ENCODE data around the gene KCNK15. TPM values are rescaled to one million over a fixed set of nuclear protein-coding genes. Genes with fewer than 3 reads are reported as not detected.
"Not testable (repeated sequence)": the region's sequence is repeated elsewhere in the genome, so short reads cannot be mapped to it uniquely, and the experiment has no call there.

KCNK15 gene
- total and polyA plus RNA-seq, 2 donors, result 0.05 to 0.16 TPM

DNA sequence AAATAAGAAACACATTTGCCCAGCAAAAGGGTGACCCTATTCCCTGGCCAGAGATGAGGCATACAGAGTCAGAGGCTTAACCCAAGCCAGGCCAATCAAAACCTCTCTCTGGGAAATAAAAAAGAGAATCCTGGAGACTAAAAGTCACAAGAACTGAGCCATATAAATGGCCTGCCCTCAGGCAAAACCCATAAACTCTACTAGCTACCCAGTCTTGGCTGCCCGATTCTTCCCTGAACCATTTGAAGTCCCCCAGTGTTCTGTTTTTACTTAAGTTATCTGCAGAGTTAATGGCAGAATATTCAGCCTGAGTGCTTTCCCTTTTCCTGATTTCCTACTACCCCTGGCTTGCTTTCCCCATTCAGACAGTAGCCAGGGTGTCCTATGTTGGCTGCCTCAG is 13.9 kb downstream of the KCNK15 start:
- 98% methylated on average over 1 of the region's 1 CpG for WGBS
- DNase-seq (ENCODE audit: low read depth in 6 of 9, low spot score in 9 of 9), result no peak
- H3K27me3 ChIP-seq (ENCODE audit: control insufficient read depth in 2 of 2, insufficient read depth in 1 of 2, low read length in 1 of 2), result peaks cover 0 to 15% of the 10 kb centered on the region in 2 donors
- H3K27ac ChIP-seq (ENCODE audit: low read depth in 1 of 2, low read length in 1 of 2), result no peak overlapping the region
- H3K4me1 ChIP-seq (ENCODE audit: control insufficient read depth in 2 of 2, insufficient read depth in 2 of 2, low read length in 2 of 2), result no peaks in the 10 kb centered on the region
- H3K9me3 ChIP-seq (ENCODE audit: control insufficient read depth in 2 of 2, insufficient read depth in 1 of 2, low read length in 1 of 2), result no peaks in the 10 kb centered on the region
- no peaks in the 10 kb centered on the region for H3K36me3 ChIP-seq (ENCODE audit: control insufficient read depth in 2 of 2, insufficient read depth in 2 of 2, low read length in 1 of 2)
- H3K4me3 ChIP-seq (ENCODE audit: low read length in 2 of 2), result no peak overlapping the region

DNA sequence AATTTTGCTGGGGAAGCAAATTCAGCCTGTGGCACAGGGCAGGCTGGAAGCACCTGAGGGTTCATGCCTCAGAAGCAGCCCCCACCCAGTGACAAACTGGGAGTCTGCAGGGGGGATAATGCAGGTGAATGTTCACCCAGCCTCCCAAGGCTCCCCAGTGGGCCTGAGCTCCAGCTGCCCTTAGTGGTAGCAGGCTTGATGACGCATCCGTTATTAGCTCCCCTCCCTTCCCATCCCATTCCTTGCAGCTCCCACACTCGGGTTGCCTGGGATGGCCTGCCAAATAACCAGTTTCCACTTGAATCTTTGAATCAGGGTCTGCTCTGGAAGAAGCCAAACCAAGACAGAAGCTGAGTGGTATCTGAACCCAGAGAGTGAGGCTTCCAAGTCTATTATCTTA is 15.8 kb downstream of the KCNK15 start:
- 84% methylated on average over 3 of the region's 3 CpGs for WGBS
- no peak for DNase-seq (ENCODE audit: low read depth in 6 of 9, low spot score in 9 of 9)
- no peak overlapping the region for H3K27ac ChIP-seq (ENCODE audit: low read depth in 1 of 2, low read length in 1 of 2)

DNA sequence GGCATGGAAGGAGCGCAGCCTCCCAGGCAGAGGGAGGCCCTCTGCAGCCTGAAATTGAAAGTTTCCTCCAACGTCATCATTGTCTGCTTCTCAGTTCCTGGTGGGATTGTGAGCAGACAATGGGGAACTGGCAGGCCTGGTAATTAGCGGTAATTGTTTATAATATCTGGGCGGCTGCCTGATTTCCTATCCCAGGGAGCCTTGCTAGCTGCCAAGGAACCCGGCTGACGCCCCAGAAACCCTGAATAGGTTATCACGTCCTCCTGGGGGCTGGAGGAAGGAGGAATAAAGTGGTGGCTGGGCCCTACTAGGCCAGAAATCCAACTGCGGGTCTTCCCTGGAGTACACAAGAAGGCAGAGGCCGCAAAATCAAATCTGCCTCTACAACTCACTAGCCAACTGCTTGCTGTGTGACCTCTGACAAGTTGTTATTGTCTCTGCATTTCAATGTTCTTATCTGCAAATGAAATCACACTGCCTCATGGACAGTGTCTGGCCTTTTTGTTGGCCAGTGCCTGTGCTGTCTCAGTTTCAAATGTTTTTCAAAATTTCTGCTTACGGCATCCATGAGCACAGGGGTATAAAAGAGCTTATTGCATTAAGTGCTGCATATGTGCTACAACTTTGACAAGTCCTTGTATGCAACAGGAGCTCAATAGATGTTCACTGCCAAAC is 16.9 kb downstream of the KCNK15 start:
- no peaks in the 10 kb centered on the region for H3K4me1 ChIP-seq (ENCODE audit: control insufficient read depth in 2 of 2, insufficient read depth in 2 of 2, low read length in 2 of 2)
- H3K27me3 ChIP-seq (ENCODE audit: control insufficient read depth in 2 of 2, insufficient read depth in 1 of 2, low read length in 1 of 2), result peaks cover 0 to 18% of the 10 kb centered on the region in 2 donors
- H3K9me3 ChIP-seq (ENCODE audit: control insufficient read depth in 2 of 2, insufficient read depth in 1 of 2, low read length in 1 of 2), result no peaks in the 10 kb centered on the region
- no peaks in the 10 kb centered on the region for H3K36me3 ChIP-seq (ENCODE audit: control insufficient read depth in 2 of 2, insufficient read depth in 2 of 2, low read length in 1 of 2)
- no peak overlapping the region for H3K4me3 ChIP-seq (ENCODE audit: low read length in 2 of 2)
- 90% methylated on average over 10 of the region's 10 CpGs for WGBS
- H3K27ac ChIP-seq (ENCODE audit: low read depth in 1 of 2, low read length in 1 of 2), result no peak overlapping the region
- DNase-seq (ENCODE audit: low read depth in 6 of 9, low spot score in 9 of 9), result no peak

More for the DNA sequence above, 15.8 kb downstream of the KCNK15 start:
- Histone ChIP-seq H3K9me3 (ENCODE audit: control insufficient read depth in 2 of 2, insufficient read depth in 1 of 2, low read length in 1 of 2) (no peaks in the 10 kb centered on the region), H3K4me3 (ENCODE audit: low read length in 2 of 2) (no peak overlapping the region), H3K27me3 (ENCODE audit: control insufficient read depth in 2 of 2, insufficient read depth in 1 of 2, low read length in 1 of 2) (peaks cover 0 to 17% of the 10 kb centered on the region in 2 donors), H3K4me1 (ENCODE audit: control insufficient read depth in 2 of 2, insufficient read depth in 2 of 2, low read length in 2 of 2) (no peaks in the 10 kb centered on the region), H3K36me3 (ENCODE audit: control insufficient read depth in 2 of 2, insufficient read depth in 2 of 2, low read length in 1 of 2) (no peaks in the 10 kb centered on the region)

DNA sequence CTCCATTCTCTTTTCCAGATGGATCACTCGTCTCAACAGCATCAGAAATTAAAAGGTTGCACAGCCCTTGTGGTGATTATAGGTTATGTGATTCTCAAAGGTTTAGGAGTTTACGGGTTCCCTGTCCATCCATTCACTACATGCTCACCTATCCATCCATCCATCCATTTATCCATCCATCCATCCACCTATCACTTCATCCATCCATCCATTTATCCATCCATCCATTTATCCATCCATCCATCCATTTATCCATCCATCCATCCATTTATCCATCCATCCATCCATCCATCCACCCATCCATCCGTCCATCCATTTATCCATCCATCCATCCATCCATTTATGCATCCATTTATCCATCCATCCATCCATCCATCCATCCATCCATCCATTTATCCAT is 18.1 kb downstream of the KCNK15 start:
- H3K27ac ChIP-seq (ENCODE audit: low read depth in 1 of 2, low read length in 1 of 2); H3K4me1 ChIP-seq (ENCODE audit: control insufficient read depth in 2 of 2, insufficient read depth in 2 of 2, low read length in 2 of 2); H3K4me3 ChIP-seq (ENCODE audit: low read length in 2 of 2); H3K36me3 ChIP-seq (ENCODE audit: control insufficient read depth in 2 of 2, insufficient read depth in 2 of 2, low read length in 1 of 2); H3K9me3 ChIP-seq (ENCODE audit: control insufficient read depth in 2 of 2, insufficient read depth in 1 of 2, low read length in 1 of 2); DNase-seq (ENCODE audit: low read depth in 6 of 9, low spot score in 9 of 9): not testable (repeated sequence)
- peaks cover 0 to 19% of the 10 kb centered on the region in 2 donors for H3K27me3 ChIP-seq (ENCODE audit: control insufficient read depth in 2 of 2, insufficient read depth in 1 of 2, low read length in 1 of 2)
- 94% methylated on average over 3 of the region's 3 CpGs for WGBS

DNA sequence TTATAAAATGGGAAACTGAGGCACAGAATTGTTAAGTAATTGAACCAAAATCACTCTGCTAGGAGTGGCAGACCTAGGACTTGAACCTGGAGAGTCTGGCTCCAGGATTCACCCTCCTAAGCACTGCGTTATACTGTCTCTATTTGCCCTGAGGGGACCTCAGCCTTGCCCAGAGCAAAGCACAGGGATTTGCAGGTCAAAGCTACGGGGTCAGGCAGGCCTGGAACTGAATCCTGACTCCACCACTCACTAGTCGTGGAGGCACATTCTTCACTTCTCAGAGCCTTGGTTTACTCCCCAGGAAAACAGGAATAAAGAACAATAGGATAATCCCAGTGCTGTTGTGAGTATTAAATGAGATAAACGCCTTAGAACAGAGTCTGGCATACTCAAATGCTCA is 19.4 kb downstream of the KCNK15 start:
- Histone ChIP-seq H3K27ac (ENCODE audit: low read depth in 1 of 2, low read length in 1 of 2) (no peak overlapping the region), H3K4me1 (ENCODE audit: control insufficient read depth in 2 of 2, insufficient read depth in 2 of 2, low read length in 2 of 2) (no peaks in the 10 kb centered on the region), H3K36me3 (ENCODE audit: control insufficient read depth in 2 of 2, insufficient read depth in 2 of 2, low read length in 1 of 2) (no peaks in the 10 kb centered on the region), H3K9me3 (ENCODE audit: control insufficient read depth in 2 of 2, insufficient read depth in 1 of 2, low read length in 1 of 2) (no peaks in the 10 kb centered on the region), H3K27me3 (ENCODE audit: control insufficient read depth in 2 of 2, insufficient read depth in 1 of 2, low read length in 1 of 2) (peaks cover 0 to 17% of the 10 kb centered on the region in 2 donors), H3K4me3 (ENCODE audit: low read length in 2 of 2) (no peak overlapping the region)
- 72% methylated on average over 4 of the region's 4 CpGs for WGBS
- DNase-seq (ENCODE audit: low read depth in 6 of 9, low spot score in 9 of 9), result no peak

DNA sequence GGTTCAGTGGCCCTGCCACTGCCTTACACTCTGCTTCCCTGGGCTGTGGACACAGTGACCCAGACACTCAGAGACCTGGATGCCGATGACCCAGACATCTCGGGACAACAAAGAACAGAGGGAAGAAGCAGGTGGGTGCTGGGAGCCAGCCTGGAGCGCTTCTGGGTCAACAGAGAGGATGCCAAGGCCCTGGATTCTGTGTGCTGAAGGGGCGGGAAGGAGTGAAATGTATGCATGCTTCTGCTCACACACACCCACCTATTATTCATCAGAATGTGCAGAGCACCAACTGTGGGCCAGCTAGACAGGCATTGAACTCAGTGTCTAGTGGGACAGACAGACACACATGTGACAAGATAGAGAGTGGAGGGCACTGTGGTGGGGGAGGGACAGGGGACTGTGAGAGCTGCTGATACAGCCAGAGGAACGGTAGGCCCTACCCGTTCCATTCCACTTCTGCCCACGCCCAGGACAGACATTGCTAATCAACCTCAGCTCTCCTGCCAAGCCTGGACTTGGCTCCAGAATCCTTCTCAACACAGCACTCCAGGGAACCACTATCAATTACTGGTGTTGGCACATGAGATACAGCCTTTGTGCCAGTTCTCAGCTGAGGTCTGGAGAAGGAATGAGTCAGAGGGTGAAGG is 20.2 kb downstream of the KCNK15 start:
- Histone ChIP-seq H3K27ac (ENCODE audit: low read depth in 1 of 2, low read length in 1 of 2) (no peak overlapping the region), H3K9me3 (ENCODE audit: control insufficient read depth in 2 of 2, insufficient read depth in 1 of 2, low read length in 1 of 2) (no peaks in the 10 kb centered on the region), H3K4me3 (ENCODE audit: low read length in 2 of 2) (no peak overlapping the region), H3K4me1 (ENCODE audit: control insufficient read depth in 2 of 2, insufficient read depth in 2 of 2, low read length in 2 of 2) (no peaks in the 10 kb centered on the region), H3K27me3 (ENCODE audit: control insufficient read depth in 2 of 2, insufficient read depth in 1 of 2, low read length in 1 of 2) (peaks cover 0 to 17% of the 10 kb centered on the region in 2 donors), H3K36me3 (ENCODE audit: control insufficient read depth in 2 of 2, insufficient read depth in 2 of 2, low read length in 1 of 2) (no peaks in the 10 kb centered on the region)
- DNase-seq (ENCODE audit: low read depth in 6 of 9, low spot score in 9 of 9), result no peak
- WGBS, result 77% methylated on average over 7 of the region's 7 CpGs

DNA sequence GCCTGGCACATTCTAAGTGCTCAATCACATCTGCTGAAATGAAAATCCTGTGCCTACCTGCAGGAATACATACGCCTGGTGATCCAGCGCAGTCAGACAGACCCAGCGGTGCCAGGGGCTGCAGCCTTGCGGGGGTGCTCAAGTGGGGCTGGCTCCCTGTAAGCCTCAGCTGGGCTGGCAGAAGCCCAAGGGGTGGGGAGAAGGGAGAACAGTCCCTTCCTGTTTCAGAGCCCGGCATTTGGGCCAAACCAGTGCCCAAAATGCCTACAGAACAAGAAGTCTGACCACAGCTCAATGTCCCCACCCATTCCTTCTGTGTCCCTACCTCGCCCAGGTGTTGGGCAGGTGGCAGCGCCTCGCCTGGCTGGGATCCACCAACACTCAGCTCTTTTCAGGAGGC is 22.6 kb downstream of the KCNK15 start:
- 82% methylated on average over 8 of the region's 8 CpGs for WGBS
- no peak for DNase-seq (ENCODE audit: low read depth in 6 of 9, low spot score in 9 of 9)
- Histone ChIP-seq H3K9me3 (ENCODE audit: control insufficient read depth in 2 of 2, insufficient read depth in 1 of 2, low read length in 1 of 2) (no peaks in the 10 kb centered on the region), H3K36me3 (ENCODE audit: control insufficient read depth in 2 of 2, insufficient read depth in 2 of 2, low read length in 1 of 2) (no peaks in the 10 kb centered on the region), H3K27me3 (ENCODE audit: control insufficient read depth in 2 of 2, insufficient read depth in 1 of 2, low read length in 1 of 2) (peaks cover 0 to 13% of the 10 kb centered on the region in 2 donors), H3K4me3 (ENCODE audit: low read length in 2 of 2) (no peak overlapping the region), H3K27ac (ENCODE audit: low read depth in 1 of 2, low read length in 1 of 2) (no peak overlapping the region), H3K4me1 (ENCODE audit: control insufficient read depth in 2 of 2, insufficient read depth in 2 of 2, low read length in 2 of 2) (no peaks in the 10 kb centered on the region)

DNA sequence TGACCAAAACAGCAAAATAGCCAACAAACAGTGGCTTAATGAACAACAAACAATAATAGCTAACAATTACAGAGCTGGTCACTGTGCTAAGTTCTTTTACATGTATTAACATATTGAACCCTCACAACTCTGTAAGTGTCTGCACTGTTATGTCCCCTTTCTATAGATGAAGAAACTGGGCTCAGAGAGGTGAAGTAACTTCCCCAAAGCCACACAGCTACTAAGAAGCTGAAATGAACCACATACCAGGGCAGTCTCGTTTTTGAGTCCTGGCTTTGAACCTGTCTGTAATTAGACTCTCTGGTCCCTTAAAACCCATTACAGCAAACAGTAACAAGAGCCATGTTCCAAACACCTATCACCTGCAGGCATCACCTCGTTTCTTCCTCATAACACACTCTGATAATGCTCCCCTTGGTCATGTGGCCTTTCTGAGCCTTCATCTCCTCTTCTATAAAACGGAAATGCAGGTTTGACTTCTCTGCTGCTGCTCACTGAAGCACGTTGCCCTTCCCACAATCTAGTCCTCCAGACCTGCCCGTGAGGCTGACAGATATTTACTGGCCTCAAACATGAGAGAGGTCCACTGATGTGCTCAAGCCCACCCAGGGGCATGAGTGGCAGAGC is 23.3 kb downstream of the KCNK15 start:
- H3K27ac ChIP-seq (ENCODE audit: low read depth in 1 of 2, low read length in 1 of 2), result no peak overlapping the region
- H3K4me3 ChIP-seq (ENCODE audit: low read length in 2 of 2), result no peak overlapping the region
- 63% methylated on average over 5 of the region's 5 CpGs for WGBS
- H3K36me3 ChIP-seq (ENCODE audit: control insufficient read depth in 2 of 2, insufficient read depth in 2 of 2, low read length in 1 of 2), result no peaks in the 10 kb centered on the region
- H3K9me3 ChIP-seq (ENCODE audit: control insufficient read depth in 2 of 2, insufficient read depth in 1 of 2, low read length in 1 of 2), result no peaks in the 10 kb centered on the region
- peaks cover 0 to 13% of the 10 kb centered on the region in 2 donors for H3K27me3 ChIP-seq (ENCODE audit: control insufficient read depth in 2 of 2, insufficient read depth in 1 of 2, low read length in 1 of 2)
- DNase-seq (ENCODE audit: low read depth in 6 of 9, low spot score in 9 of 9), result no peak
- no peaks in the 10 kb centered on the region for H3K4me1 ChIP-seq (ENCODE audit: control insufficient read depth in 2 of 2, insufficient read depth in 2 of 2, low read length in 2 of 2)

DNA sequence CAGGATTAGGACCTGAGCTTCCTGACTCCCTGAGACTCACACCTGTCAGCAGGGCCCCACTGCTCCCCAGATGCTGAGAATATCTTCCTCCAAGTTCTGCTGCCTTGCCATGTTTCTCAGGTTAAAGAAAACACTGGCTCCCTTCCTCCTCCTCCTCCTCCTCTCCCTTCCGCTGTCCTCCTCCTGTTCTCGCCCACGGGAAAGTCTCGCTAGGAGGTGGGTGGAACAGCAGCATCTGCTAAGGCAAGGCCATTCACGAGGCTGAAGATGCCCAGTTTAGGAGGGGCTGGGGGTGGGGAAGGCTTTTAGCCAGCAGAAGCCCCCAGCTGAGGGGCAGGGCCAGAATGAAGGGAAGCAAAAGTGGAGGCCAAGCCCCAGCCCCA is 23.8 kb downstream of the KCNK15 start:
- Histone ChIP-seq H3K4me3 (ENCODE audit: low read length in 2 of 2) (no peak overlapping the region), H3K36me3 (ENCODE audit: control insufficient read depth in 2 of 2, insufficient read depth in 2 of 2, low read length in 1 of 2) (no peaks in the 10 kb centered on the region), H3K9me3 (ENCODE audit: control insufficient read depth in 2 of 2, insufficient read depth in 1 of 2, low read length in 1 of 2) (no peaks in the 10 kb centered on the region), H3K4me1 (ENCODE audit: control insufficient read depth in 2 of 2, insufficient read depth in 2 of 2, low read length in 2 of 2) (no peaks in the 10 kb centered on the region), H3K27me3 (ENCODE audit: control insufficient read depth in 2 of 2, insufficient read depth in 1 of 2, low read length in 1 of 2) (peaks cover 0 to 13% of the 10 kb centered on the region in 2 donors), H3K27ac (ENCODE audit: low read depth in 1 of 2, low read length in 1 of 2) (no peak overlapping the region)
- WGBS, result 59% methylated on average over 5 of the region's 5 CpGs
- DNase-seq (ENCODE audit: low read depth in 6 of 9, low spot score in 9 of 9), result no peak

Measured in thymus (tissue), 11 donors.